Coronary artery (tissue), 2 donors: ENCODE measurements around the gene RTP3.
"Not testable (repeated sequence)": the region's sequence is repeated elsewhere in the genome, so short reads cannot be mapped to it uniquely, and the experiment has no call there.

Experiments
- DNase-seq: peaks from one replicate; pipeline ENCODE4 v3.0.0-alpha.2; 2017; ENCODE audit warnings: low spot score
- H3K27ac ChIP-seq, 2 donors: fragments of 200-600 bp; sonication (generic); one replicate each; pipeline ENCODE4 v1.5.1; 2016 to 2019
- H3K4me3 ChIP-seq: fragments of 200-600 bp; sonication (generic); 2 replicates; pipeline ENCODE4 v1.5.1; 2016; ENCODE audit warnings: mild to moderate bottlenecking, moderate library complexity
- TF ChIP-seq, protein P1 (sequence below): fragments of 200-600 bp; sonication (generic); IDR thresholded peaks from one replicate; pipeline ENCODE4 v1.5.1; 2019; ENCODE audit warnings: antibody characterized with exemption

Gene RTP3

DNA sequence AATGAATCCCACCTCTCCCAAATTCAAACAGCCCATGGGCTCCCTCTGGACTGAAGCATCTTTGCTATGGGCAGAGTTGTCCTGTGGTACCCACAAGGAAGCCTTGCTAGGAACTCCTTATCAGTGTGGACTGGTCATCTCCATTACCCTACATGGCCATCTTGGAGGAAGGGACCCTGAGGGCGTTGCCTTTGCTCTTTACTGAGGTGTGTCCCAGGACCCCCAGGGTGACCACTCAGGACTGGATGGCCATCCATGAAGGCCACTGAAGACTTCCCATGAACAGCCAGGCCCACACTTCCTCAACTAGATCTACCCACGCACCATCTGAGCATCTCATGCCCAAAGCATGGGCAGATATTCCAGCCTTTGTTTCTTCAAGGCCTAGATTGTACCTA, 20.0 kb downstream of the RTP3 start:
- H3K4me3 ChIP-seq = no peak overlapping the region
- H3K27ac ChIP-seq = no peak overlapping the region
- no peak for DNase-seq
- TF ChIP-seq, protein P1, sequence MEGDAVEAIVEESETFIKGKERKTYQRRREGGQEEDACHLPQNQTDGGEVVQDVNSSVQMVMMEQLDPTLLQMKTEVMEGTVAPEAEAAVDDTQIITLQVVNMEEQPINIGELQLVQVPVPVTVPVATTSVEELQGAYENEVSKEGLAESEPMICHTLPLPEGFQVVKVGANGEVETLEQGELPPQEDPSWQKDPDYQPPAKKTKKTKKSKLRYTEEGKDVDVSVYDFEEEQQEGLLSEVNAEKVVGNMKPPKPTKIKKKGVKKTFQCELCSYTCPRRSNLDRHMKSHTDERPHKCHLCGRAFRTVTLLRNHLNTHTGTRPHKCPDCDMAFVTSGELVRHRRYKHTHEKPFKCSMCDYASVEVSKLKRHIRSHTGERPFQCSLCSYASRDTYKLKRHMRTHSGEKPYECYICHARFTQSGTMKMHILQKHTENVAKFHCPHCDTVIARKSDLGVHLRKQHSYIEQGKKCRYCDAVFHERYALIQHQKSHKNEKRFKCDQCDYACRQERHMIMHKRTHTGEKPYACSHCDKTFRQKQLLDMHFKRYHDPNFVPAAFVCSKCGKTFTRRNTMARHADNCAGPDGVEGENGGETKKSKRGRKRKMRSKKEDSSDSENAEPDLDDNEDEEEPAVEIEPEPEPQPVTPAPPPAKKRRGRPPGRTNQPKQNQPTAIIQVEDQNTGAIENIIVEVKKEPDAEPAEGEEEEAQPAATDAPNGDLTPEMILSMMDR = no peak

DNA sequence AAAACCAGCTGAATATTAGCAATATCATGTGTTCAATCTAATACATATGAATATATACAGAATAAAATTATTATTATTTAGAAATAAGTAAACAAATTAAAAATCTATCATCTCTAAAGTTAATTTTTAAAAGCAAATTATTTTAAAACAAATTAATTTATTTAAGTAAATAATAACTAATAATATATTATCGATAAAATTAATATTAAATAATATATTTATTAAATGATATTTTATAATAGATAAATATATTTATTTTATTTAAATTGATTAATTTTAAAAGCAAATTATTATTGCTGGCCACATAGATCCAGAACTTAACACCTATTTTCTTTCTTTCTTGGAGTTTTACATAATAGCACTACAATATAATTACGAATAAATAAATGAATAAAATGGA, 22.2 kb downstream of the RTP3 start:
- Histone ChIP-seq H3K27ac (no peak overlapping the region), H3K4me3 (no peak overlapping the region)
- TF ChIP-seq, protein P1 = no peak
- no peak for DNase-seq

DNA sequence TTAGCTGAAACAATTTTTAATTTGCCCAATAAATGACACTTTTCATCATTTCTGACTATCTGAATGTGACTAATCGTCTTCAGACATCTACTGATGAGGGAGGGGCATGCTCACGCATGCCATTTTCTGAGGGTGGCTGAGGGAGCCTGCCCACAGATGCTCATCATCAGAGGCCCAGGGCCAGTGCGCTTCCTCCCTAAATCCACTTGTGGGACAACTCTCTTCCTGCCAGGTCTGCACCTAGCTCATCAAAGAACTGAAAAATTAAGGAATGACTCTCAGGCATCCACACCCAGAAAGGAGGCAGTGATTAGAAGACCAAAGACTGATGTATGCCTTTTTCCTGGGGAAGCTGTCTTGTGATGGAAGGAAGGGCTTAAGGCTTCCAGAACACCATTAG, 22.8 kb downstream of the RTP3 start:
- Histone ChIP-seq H3K27ac (no peak overlapping the region), H3K4me3 (no peak overlapping the region)
- TF ChIP-seq, protein P1 = no peak
- no peak for DNase-seq

DNA sequence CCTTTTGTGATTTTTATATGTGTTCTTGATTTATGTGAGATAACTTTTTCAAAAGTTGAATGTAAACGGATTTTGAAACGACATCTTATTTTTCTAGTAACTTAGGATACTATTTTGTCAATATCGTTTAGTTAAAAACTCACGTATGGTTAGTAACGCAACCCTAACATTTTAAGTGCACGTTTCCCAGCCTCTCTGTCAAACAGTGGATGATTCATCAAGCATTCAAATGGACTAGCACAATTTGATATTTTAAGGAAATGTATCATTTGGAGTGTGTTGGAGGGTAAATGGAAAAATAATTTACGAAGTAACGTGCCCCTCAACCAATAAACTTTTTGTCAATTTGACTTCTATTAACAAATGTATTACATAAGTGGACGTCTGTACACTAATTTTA, 23.3 kb downstream of the RTP3 start:
- no peak for DNase-seq
- H3K27ac ChIP-seq = no peak overlapping the region
- H3K4me3 ChIP-seq = no peak overlapping the region
- TF ChIP-seq, protein P1 = no peak

DNA sequence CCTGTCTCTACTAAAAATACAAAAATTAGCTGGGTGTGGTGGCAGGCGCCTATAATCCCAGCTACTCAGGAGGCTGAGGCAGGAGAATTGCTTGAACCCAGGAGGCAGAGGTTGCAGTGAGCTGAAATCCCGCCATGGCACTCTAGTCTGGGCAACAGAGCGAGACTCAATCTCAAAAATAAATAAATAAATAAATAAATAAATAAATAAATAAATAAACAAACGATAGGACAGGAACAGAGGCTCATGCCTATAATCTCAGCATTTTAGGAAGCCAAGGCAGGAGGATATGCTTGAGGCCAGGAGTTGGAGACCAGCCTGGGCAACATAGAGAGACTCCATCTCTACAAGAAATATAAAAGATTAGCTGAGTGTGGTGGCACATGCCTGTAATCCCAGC, 24.4 kb downstream of the RTP3 start:
- DNase-seq = not testable (repeated sequence)

DNA sequence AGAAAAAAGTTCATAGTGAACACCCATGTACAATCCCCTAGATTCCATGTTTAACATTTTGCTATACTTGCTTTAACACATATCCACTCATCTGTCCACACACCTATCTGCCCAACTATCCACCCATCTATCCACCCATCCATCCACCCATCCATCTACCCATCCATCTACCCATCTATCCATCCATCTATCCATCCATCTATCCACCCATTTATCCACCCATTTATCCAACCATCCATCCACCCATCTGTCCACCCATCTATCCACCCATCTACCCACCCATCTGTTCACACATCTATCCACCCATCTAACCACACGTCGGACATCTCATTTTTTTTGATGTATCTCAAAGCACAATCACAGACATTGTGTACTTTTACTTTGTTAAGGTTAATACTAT, 25.8 kb downstream of the RTP3 start:
- DNase-seq = no peak
- H3K4me3 ChIP-seq = no peak overlapping the region
- no peak overlapping the region for H3K27ac ChIP-seq
- TF ChIP-seq, protein P1 = no peak

More for the DNA sequence above, 24.4 kb downstream of the RTP3 start:
- H3K27ac ChIP-seq, H3K4me3 ChIP-seq: not testable (repeated sequence)

DNA sequence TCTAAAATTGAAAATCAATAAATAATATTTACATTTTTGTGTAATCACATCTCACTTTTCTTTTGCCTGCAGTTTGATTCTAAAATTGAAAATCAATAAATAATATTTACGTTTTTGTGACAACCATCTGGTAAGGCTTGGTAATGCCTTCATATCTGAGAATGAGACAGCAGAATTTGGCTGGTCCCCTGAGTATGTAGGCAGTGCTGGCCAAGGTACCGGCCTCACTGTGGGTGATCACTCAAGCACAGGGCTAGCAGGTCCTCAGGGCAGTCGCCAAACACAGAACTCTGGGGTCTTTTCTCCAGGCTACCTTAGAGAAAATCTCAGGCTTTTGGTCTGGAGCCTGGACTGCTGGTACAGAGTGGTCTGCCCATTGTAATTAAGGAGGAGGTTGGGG, 26.2 kb downstream of the RTP3 start:
- H3K4me3 ChIP-seq = no peak overlapping the region
- TF ChIP-seq, protein P1 = no peak
- H3K27ac ChIP-seq = no peak overlapping the region
- DNase-seq = no peak

DNA sequence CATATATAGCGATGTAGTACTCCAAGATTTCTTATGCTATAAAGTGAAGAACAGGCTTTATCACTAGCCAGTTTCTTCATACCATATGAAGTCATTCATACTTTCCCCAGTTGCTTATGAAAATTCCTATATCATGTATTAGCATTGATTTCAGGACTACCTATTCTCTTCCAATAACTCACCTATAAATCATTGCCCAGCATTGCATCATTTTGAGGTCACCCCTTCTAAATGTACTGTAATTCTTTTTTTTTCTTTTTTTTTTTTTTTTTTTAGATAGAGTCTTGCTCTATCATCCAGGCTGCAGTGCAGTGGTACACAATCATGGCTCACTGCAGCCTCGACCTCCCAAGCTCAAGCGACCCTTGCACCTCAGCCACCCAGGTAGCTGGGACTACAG, 27.1 kb downstream of the RTP3 start:
- H3K27ac ChIP-seq = no peak overlapping the region
- no peak overlapping the region for H3K4me3 ChIP-seq
- no peak for DNase-seq
- TF ChIP-seq, protein P1 = no peak
